ENCODE measurements around the gene MT1M. TPM values are rescaled to one million over a fixed set of nuclear protein-coding genes. Genes with fewer than 3 reads are reported as not detected.

Gene MT1M
- total RNA-seq, 2 experiments from 2014 or later: not detected

- Mint-ChIP-seq H3K27me3 (no peaks in the 10 kb centered on the region), H3K4me1 (peaks cover 41% of the 10 kb centered on the region), H3K9me3 (no peaks in the 10 kb centered on the region), H3K27ac (no peak overlapping the region), H3K4me3 (no peak overlapping the region), H3K36me3 (peaks cover 4% of the 10 kb centered on the region)
- DNase-seq: no peak
These were observed 26.4 kb upstream of the MT1M start for GRCh38 chr16:56606071-56606475.

DNA sequence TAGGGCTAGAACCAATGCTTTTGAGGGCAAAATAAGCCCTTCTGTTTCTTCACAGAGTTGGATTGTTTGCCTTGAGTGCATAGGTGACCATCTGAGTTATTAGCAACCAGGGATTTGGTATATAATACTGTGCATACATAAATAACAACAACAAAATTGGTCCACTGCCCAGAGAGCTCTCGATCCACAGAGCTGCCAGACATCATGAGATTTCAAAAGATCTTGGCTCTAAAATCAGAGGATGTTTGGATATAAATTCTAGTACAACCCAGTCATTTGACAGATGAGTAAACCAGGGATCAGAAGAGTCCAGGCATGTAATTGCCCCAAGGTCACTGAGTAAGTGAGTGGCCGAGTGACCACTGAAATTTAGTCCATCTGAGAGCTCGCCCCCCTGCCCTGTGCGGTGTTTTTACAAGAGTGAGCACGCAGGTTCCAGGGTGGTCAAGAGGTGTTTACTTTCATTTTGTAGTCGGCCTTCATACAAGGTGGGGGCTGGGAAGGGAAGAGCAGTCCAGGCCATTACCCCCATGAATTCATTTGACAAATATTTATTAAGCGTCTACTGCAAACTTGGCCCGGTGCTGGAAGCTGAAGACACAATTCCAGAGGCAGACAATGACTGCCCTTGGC is 25.9 kb upstream of the MT1M start:
- Mint-ChIP-seq H3K27ac (peak overlapping the region; percentile 81), H3K9me3 (no peaks in the 10 kb centered on the region), H3K36me3 (peaks cover 4% of the 10 kb centered on the region), H3K4me3 (peak overlapping the region; percentile 42), H3K4me1 (peaks cover 46% of the 10 kb centered on the region), H3K27me3 (no peaks in the 10 kb centered on the region)
- no peak for DNase-seq

DNA sequence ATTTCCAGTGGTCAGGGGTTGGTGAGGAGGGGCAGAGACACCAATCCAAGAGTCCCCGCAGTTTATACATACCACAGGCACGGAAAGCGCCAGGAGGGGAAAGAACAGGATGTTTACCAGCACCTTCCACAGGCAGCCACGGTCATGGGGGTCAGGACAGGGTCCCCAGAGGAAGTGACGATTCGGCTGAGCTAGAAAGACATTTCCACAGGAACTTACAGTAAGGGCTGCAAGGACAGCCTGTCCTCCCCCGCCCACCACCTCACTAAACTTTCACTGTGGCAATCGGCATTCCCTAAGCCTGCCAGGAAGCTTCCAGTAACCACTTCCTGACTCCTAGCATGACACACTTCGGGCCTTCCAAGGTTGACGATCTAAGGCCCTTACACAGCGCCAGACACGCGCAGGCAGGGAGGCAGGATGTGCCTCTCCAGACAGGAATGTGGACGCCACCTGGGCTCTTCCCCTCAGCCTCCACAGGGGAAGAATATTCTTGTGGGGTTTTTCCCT is 25.3 kb upstream of the MT1M start:
- Mint-ChIP-seq H3K4me1 (peaks cover 51% of the 10 kb centered on the region), H3K36me3 (peaks cover 4% of the 10 kb centered on the region), H3K27ac (peak overlapping the region; percentile 81), H3K4me3 (peak overlapping the region; percentile 42), H3K9me3 (no peaks in the 10 kb centered on the region), H3K27me3 (no peaks in the 10 kb centered on the region)
- peak; percentile 21 for DNase-seq

DNA sequence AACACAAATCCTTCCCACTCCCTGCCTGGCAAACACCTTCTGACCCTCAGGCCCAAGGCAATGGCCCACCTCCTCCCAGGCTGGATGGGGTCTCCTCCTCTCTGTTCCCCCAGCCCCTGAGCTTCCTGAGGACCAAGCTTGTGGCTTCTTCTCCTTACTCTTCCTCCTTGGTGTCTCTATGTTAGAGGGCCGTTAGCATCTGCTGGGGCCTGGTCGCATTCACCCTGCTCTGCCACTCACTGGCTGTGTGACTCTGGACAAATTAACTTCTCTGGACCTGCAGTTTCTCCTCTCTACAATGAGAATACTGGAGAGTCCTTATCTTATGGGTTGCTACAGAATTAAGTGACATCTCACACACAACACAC is 24.8 kb upstream of the MT1M start:
- peaks cover 56% of the 10 kb centered on the region for H3K4me1 Mint-ChIP-seq
- H3K9me3 Mint-ChIP-seq: no peaks in the 10 kb centered on the region
- peak overlapping the region; percentile 52 for H3K4me3 Mint-ChIP-seq
- peaks cover 4% of the 10 kb centered on the region for H3K36me3 Mint-ChIP-seq
- peak overlapping the region; percentile 81 for H3K27ac Mint-ChIP-seq
- no peaks in the 10 kb centered on the region for H3K27me3 Mint-ChIP-seq
- DNase-seq: no peak

DNA sequence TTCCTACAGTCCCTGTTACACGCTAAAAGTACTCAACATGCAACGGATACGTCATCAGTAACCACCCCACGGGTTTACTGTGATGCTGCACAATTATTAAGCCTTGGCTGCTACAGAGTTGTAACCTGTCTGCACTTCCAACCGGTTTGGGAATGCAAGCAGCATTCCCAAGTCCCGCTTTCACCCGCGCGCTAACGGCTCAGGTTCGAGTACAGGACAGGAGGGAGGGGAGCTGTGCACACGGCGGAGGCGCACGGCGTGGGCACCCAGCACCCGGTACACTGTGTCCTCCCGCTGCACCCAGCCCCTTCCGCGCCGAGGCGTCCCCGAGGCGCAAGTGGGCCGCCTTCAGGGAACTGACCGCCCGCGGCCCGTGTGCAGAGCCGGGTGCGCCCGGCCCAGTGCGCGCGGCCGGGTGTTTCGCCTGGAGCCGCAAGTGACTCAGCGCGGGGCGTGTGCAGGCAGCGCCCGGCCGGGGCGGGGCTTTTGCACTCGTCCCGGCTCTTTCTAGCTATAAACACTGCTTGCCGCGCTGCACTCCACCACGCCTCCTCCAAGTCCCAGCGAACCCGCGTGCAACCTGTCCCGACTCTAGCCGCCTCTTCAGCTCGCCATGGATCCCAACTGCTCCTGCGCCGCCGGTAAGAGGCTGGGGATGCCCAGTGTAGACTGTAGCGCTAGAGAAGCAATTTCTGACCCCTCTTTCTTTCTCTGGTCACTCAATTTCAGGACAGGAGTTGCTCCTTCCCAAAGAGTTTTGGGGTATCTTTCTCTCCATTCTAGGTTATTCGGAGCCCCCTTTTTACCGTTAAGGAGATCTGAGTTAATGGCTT is 24.2 kb upstream of the MT1M start, which contains the start of gene MT2A:
TSS of gene MT2A (plus strand) at position 542 of the 833 bp plus-strand sequence. CDS start at position 614, 72 bp downstream.
- peaks cover 58% of the 10 kb centered on the region for H3K4me1 Mint-ChIP-seq
- peak within 1 kb of the TSS; percentile 95 for H3K4me3 Mint-ChIP-seq
- peaks cover 4% of the 10 kb centered on the region for H3K36me3 Mint-ChIP-seq
- peak; percentile 95 for DNase-seq
- no peaks in the 10 kb centered on the region for H3K9me3 Mint-ChIP-seq
- peak within 1 kb of the TSS; percentile 95 for H3K27ac Mint-ChIP-seq
- H3K27me3 Mint-ChIP-seq: no peaks in the 10 kb centered on the region

DNA sequence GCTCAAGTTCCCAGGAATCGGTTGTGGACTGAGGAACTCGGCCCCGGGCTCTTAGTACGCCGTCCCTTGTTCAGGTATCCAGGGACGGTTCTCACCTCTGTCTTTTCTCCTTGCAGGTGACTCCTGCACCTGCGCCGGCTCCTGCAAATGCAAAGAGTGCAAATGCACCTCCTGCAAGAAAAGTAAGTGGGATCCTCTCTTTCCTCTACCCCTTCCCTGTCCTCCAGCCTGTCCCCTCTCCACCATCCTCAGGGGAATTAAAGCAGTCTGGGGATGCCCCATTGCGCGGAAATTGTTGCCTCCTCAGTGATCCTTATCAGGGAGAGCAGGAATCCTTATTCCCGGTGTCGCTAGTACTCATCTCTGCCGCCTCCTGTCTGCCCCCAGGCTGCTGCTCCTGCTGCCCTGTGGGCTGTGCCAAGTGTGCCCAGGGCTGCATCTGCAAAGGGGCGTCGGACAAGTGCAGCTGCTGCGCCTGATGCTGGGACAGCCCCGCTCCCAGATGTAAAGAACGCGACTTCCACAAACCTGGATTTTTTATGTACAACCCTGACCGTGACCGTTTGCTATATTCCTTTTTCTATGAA is 23.5 kb upstream of the MT1M start:
- Mint-ChIP-seq H3K4me1 (peaks cover 63% of the 10 kb centered on the region), H3K36me3 (peaks cover 7% of the 10 kb centered on the region), H3K27ac (peak overlapping the region; percentile 95), H3K27me3 (no peaks in the 10 kb centered on the region), H3K9me3 (no peaks in the 10 kb centered on the region), H3K4me3 (peak overlapping the region; percentile 95)
- no peak for DNase-seq

- H3K4me3 Mint-ChIP-seq: peak overlapping the region; percentile 95
- peaks cover 68% of the 10 kb centered on the region for H3K4me1 Mint-ChIP-seq
- peaks cover 7% of the 10 kb centered on the region for H3K36me3 Mint-ChIP-seq
- H3K9me3 Mint-ChIP-seq: no peaks in the 10 kb centered on the region
- peak overlapping the region; percentile 95 for H3K27ac Mint-ChIP-seq
- H3K27me3 Mint-ChIP-seq: no peaks in the 10 kb centered on the region
- DNase-seq: peak; percentile 79
These were observed 23.0 kb upstream of the MT1M start for GRCh38 chr16:56609463-56609921.

DNA sequence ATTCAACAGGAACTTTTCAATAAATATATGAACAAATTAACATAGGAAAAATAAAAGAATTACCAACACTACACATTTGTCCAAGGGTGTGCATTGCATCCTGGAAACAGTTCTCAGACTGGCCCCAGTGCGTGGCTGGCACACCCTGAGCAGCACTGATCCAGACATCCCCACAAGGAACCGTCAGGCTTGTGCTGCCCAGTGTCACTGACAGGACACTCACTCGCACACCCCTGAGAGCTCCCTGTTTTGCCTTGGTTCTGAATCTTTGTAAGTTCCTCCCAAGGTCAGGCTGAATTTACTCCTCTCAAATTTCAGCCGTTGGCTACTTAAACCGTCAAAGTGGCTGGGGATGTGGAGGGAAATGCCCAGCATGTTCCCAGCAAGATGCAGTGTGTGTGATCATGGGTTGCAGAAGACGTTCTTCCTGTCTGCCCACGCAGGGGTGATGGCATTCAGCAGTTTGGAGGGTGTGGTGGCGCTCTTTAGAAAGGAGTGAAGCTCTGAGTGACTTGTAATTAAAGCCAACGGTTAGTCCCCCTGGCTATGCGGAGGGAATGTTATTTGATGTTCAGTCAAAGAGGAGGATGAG is 22.3 kb upstream of the MT1M start:
- Mint-ChIP-seq H3K4me3 (peak overlapping the region; percentile 95), H3K4me1 (peaks cover 75% of the 10 kb centered on the region)

GRCh38 chr16:56610609-56611111 is 21.8 kb upstream of the MT1M start:
- peaks cover 77% of the 10 kb centered on the region for H3K4me1 Mint-ChIP-seq
- peak overlapping the region; percentile 95 for H3K27ac Mint-ChIP-seq
- peak overlapping the region; percentile 49 for H3K4me3 Mint-ChIP-seq
- H3K9me3 Mint-ChIP-seq: no peaks in the 10 kb centered on the region
- DNase-seq: no peak
- H3K27me3 Mint-ChIP-seq: no peaks in the 10 kb centered on the region
- peaks cover 7% of the 10 kb centered on the region for H3K36me3 Mint-ChIP-seq

More for the DNA sequence above, 22.3 kb upstream of the MT1M start:
- Mint-ChIP-seq H3K36me3 (peaks cover 7% of the 10 kb centered on the region), H3K27me3 (no peaks in the 10 kb centered on the region), H3K9me3 (no peaks in the 10 kb centered on the region), H3K27ac (peak overlapping the region; percentile 95)
- peak; percentile 80 for DNase-seq

DNA sequence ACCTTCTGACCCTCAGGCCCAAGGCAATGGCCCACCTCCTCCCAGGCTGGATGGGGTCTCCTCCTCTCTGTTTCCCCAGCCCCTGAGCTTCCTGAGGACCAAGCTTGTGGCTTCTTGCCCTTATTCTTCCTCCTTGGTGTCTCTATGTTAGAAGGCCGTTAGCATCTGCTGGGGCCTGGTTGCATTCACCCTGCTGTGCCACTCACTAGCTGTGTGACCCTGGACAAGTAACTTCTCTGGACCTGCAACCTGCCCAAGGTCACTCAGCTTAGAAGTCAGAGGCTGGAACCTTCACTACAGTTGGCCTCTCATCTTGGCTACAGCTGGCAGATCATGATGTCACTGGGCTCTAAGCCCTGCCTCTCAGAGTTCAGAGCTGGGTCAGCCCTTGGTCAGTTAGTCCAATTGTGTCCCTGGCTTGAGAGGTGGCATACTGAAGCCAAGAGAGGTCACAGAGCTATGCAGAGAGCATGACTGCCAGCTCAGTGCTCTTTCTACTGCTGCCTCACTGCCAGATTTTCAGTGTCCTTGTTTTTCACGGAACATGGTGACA is 21.1 kb upstream of the MT1M start:
- Mint-ChIP-seq H3K9me3 (no peaks in the 10 kb centered on the region), H3K27me3 (no peaks in the 10 kb centered on the region), H3K36me3 (peaks cover 7% of the 10 kb centered on the region), H3K4me3 (no peak overlapping the region), H3K27ac (peak overlapping the region; percentile 95), H3K4me1 (peaks cover 75% of the 10 kb centered on the region)
- no peak for DNase-seq

- H3K27ac Mint-ChIP-seq: peak overlapping the region; percentile 4
- H3K27me3 Mint-ChIP-seq: peaks cover 16% of the 10 kb centered on the region
- no peak overlapping the region for H3K4me3 Mint-ChIP-seq
- DNase-seq: no peak
- H3K9me3 Mint-ChIP-seq: no peaks in the 10 kb centered on the region
- peaks cover 68% of the 10 kb centered on the region for H3K4me1 Mint-ChIP-seq
- peaks cover 4% of the 10 kb centered on the region for H3K36me3 Mint-ChIP-seq
These were observed 18.8 kb upstream of the MT1M start for GRCh38 chr16:56613706-56614105.

DNA sequence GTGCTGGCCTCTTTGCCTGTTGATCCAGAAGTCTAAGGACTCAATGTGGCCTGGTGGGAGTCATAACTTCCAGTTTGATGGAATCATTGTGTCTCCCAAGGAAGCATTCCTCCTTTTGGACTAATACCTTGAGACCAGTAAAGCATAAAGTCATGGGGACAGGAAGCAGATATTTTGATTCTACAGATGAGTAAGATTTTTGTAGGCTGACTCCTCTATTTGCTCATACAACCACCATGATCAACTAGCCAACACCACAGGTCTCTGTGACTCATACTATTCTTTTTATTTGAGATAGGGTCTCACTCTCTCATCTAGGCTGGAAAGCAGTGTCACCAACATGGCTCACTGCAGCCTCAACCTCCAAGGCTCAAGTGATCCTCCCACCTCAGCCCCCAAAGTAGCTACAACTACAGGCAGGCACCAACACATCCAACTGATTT is 17.9 kb upstream of the MT1M start:
- Mint-ChIP-seq H3K9me3 (no peaks in the 10 kb centered on the region), H3K27me3 (peaks cover 21% of the 10 kb centered on the region), H3K27ac (peak overlapping the region; percentile 48), H3K36me3 (peaks cover 3% of the 10 kb centered on the region), H3K4me1 (peaks cover 64% of the 10 kb centered on the region), H3K4me3 (no peak overlapping the region)
- no peak for DNase-seq

GRCh38 chr16:56615353-56615752 is 17.1 kb upstream of the MT1M start:
- Mint-ChIP-seq H3K9me3 (no peaks in the 10 kb centered on the region), H3K4me3 (no peak overlapping the region), H3K4me1 (peaks cover 57% of the 10 kb centered on the region), H3K36me3 (peaks cover 3% of the 10 kb centered on the region), H3K27ac (no peak overlapping the region), H3K27me3 (peaks cover 21% of the 10 kb centered on the region)
- DNase-seq: no peak

DNA sequence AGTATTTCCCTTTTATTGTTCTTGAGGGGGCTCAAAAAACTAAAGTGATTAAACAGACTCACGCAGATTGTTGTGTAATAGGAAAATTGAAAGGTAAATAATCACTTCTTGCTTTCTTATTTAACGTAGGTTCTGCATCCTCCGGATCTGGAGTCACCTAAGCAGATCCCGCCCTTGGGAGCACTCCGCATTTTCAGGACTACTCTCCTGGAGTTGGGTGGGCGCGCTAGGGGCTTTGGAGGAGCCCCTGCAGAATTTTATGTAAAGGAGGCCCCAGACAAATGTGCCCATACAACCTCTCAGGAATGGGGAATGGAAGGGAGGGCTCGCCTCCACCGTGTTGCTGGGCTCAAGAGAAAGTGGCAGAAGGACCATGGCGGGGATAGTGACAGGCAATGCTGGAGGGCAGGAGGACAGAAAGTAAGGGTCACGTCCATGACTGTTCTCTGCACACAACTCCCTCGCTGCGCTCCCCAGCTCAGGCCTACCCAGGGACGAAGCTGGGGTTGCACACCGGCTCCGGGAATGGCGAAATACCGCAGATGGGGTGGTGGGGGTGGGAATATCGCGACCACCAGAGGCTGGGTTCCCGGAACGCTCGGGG is 15.7 kb upstream of the MT1M start:
- Mint-ChIP-seq H3K27me3 (peaks cover 21% of the 10 kb centered on the region), H3K4me3 (peak overlapping the region; percentile 67), H3K9me3 (no peaks in the 10 kb centered on the region), H3K4me1 (peaks cover 43% of the 10 kb centered on the region), H3K27ac (no peak overlapping the region), H3K36me3 (peaks cover 3% of the 10 kb centered on the region)
- DNase-seq: no peak
